MG63 (cell line): ENCODE results near the gene IMPA2. TPM values are rescaled to one million over a fixed set of nuclear protein-coding genes. Genes with fewer than 3 reads are reported as not detected.
A peak's percentile ranks its signal among the peaks of the same experiment; 100 is the strongest.
"Not testable (repeated sequence)": the region's sequence is repeated elsewhere in the genome, so short reads cannot be mapped to it uniquely, and the experiment has no call there.

Experiments used
- DNase-seq: peaks from one replicate; pipeline ENCODE4 v3.0.0-alpha.2; 2020
- H3K27me3 ChIP-seq: fragments of 250-450 bp; sonication (Bioruptor Pico); 2 replicates; pipeline ENCODE4 v1.5.1; 2020; ENCODE audit warnings: mild to moderate bottlenecking, moderate library complexity
- H3K36me3 ChIP-seq: fragments of 250-450 bp; sonication (Bioruptor Pico); 2 replicates; pipeline ENCODE4 v1.5.1; 2020; ENCODE audit warnings: mild to moderate bottlenecking, moderate library complexity
- H3K4me3 ChIP-seq: fragments of 250-450 bp; sonication (Bioruptor Pico); 2 replicates; pipeline ENCODE4 v1.5.1; 2020; ENCODE audit warnings: mild to moderate bottlenecking, moderate library complexity
- H3K9me3 ChIP-seq: fragments of 250-450 bp; sonication (Bioruptor Pico); 2 replicates; pipeline ENCODE4 v1.5.1; 2020; ENCODE audit warnings: mild to moderate bottlenecking, moderate library complexity
- total RNA-seq: library from RNA; depleted of rRNA; stranded (reverse); fragments of >200 nt; shearing (Covaris generic); gene quantifications from 2 replicates; pipeline ENCODE4 v1.2.3, GENCODE V29; 2014; ENCODE audit warnings: low replicate concordance

Gene IMPA2
- total RNA-seq, 1 experiment from 2014 or later: 90.8 TPM

DNA sequence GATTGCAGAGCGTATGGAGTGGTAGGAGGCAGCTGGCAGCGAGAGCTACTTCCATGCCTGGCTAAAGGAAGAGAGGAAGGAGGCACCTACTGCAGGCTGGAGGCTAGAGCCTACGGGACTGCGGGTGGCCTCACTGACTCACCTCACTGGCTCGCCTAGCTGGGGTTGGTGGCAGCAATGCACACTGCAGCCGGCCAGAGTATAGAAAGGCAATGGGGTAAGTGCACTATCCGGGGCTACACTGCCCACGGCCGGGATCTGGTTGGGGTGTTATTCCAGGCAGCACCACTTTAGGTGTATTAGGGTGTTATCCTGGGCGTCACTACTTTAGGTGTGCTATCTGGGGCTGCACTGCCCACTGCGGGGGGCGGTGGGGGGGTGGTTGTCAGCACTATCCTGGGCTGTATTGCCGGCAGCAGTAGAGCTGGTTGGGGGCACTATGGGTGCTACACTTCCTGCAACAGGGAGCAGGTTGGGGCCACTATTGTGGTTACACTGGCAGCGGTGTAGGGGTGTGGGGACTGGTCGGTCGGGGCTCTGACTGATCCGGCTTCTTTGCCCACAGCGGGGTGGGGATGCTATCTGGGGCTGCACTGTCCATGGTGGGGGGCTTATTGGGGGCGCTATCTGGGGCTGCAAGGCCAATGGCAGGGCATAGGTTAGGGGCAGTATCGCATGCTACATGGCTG is 79.0 kb downstream of the IMPA2 start:
- Histone ChIP-seq H3K9me3 (no peaks in the 10 kb centered on the region), H3K36me3 (no peaks in the 10 kb centered on the region), H3K4me3 (no peak overlapping the region), H3K27me3 (no peaks in the 10 kb centered on the region)
- DNase-seq: peak; percentile 55

DNA sequence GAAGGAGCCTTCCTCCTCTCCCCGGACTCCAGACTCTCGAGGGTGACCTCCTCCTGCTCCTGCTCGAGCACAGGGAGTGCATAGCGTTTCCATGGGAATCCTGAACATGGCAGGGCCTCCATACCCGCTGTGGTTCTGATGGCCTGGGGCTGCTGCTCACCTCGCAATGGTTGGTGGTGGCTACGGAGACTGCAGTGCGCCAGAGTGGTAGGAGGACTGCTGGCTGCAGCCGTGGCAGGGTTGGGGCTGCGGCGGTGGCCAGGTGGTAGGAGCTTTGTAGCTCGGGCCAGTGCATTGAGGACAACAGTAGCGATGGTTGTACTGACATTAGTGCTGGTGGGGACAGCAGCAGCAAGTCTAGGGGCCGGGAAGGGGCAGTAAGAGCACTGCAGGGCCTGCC is 80.4 kb downstream of the IMPA2 start:
- no peak overlapping the region for H3K4me3 ChIP-seq
- H3K27me3 ChIP-seq: no peaks in the 10 kb centered on the region
- DNase-seq: no peak
- H3K36me3 ChIP-seq: no peaks in the 10 kb centered on the region
- no peaks in the 10 kb centered on the region for H3K9me3 ChIP-seq

DNA sequence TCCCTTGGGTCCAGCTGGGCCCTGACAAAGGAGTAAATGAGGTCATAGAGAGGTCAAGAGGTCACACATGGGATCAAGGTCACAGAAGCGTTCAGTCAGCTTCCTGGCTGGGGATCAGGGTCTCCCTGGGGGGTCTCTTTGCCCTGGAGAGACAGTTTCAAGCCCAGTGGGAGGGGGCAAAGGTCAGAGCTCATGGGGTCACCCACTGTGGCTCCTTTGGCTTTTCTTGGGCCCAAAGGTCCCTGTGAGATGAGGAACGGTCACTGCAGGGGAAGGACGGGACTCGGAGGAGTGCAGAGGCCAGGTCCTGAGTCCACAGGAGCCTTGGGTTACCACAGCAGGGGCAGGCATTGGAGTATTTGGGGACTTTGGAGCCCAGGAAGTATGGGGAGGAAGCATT is 81.7 kb downstream of the IMPA2 start:
- no peak for DNase-seq
- H3K27me3 ChIP-seq: no peaks in the 10 kb centered on the region
- no peaks in the 10 kb centered on the region for H3K9me3 ChIP-seq
- H3K36me3 ChIP-seq: no peaks in the 10 kb centered on the region
- no peak overlapping the region for H3K4me3 ChIP-seq

DNA sequence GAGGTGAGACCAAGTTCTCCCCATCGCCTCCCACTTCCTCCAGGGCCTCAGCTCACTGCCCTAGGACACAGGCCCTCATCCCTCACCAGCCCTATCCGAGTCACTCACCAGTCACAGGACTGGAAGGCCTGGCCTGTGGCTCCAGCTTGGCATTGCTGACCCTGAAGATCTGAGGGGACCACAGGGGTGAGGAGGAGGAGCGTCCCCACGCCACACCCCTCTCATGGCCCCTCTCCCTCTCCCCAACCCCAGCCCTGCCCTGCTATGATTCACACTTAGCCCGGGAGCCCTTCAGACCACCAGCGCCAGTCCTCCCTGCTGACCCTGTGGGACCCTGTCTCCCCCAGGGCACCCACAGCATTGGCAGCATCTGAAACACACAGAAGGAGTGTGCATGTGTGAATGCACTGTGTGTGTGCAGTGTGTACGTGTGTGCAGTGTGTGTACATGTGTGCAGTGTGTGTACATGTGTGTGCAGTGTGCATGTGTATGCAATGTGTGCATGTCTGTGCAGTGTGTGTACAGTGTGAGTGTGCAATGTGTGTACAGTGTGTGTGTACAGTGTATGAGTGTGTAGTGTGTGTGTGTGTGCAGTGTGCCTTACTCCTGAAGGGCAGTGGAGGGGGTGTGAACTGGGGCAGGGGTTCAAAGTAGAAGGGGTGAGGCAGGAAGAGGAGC is 82.9 kb downstream of the IMPA2 start:
- Histone ChIP-seq H3K36me3 (no peaks in the 10 kb centered on the region), H3K27me3 (no peaks in the 10 kb centered on the region), H3K4me3 (no peak overlapping the region), H3K9me3 (no peaks in the 10 kb centered on the region)
- DNase-seq: no peak

DNA sequence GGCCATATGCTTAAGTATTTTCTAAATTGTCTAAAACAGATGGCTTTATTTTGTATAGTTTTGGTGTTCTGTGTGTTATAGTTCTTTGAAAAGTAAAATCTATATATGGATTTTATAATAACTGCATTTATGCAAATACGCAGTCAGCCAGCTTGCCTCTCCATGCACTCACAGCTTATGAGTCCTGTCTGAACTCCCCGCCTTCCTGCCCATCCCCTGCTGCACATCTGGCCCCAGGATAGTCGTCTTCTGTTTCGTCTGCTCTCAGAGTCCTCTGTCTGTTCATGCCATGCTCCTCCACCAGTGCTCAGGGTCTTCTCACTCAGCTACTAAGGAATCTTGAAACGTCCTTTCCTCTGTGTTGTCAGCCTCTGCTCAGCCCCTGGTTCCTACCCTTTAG is 84.1 kb downstream of the IMPA2 start:
- no peaks in the 10 kb centered on the region for H3K27me3 ChIP-seq
- H3K4me3 ChIP-seq: no peak overlapping the region
- H3K9me3 ChIP-seq: no peaks in the 10 kb centered on the region
- no peak for DNase-seq
- no peaks in the 10 kb centered on the region for H3K36me3 ChIP-seq

DNA sequence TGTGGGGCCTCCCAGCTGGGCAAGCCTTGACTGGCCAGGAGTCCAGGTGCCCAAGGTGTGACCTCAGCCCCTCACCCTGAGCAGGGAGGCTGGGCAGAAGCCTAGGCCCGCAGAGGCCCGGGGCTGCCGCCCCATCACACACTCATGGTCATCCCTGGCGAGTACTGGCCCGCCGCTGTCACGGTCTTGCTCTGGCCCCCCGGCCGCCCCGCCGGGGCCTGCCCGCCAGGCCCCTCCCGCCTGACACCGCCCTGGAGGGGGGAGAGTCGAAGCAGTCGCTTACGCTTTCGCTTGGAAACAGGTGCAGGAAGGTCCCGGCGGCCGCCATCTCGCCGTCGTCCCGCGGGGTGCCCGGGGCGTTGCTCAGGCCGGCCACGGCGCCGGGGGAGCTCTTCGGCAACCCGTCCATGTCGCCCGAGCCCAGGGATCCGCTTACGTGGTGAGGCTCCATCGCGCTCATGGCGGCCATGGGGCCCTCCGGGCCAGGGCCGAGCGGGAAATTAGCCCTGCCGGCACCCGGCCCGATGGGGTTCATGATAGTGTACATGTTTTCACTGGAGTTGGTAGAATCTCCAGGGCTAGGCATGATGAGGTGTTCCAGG is 85.7 kb downstream of the IMPA2 start:
- no peak overlapping the region for H3K4me3 ChIP-seq

DNA sequence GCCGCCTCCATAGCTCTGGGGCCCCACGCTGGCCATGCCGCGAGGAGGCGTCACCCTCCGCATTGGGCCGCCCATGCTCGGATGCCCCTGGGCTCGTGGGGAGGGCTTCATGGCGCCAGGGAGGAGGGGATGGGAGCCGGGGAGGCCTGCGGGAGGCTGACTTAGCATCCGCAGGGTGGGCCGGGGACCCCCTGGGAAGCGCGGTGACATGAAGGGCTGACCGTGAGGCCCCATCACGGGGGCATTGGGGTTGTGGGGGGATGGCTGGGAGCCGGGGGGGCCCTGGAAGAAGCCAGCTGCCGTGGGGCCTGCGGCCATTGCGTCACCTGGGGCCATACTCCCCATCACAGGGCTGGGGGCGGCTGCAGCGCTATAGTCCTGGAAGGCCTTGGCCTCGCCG is 86.4 kb downstream of the IMPA2 start:
- no peaks in the 10 kb centered on the region for H3K9me3 ChIP-seq
- H3K36me3 ChIP-seq: no peaks in the 10 kb centered on the region
- no peak for DNase-seq
- H3K4me3 ChIP-seq: no peak overlapping the region
- H3K27me3 ChIP-seq: no peaks in the 10 kb centered on the region

More for the DNA sequence above, 85.7 kb downstream of the IMPA2 start:
- Histone ChIP-seq H3K9me3 (no peaks in the 10 kb centered on the region), H3K36me3 (no peaks in the 10 kb centered on the region), H3K27me3 (no peaks in the 10 kb centered on the region)
- DNase-seq: no peak

DNA sequence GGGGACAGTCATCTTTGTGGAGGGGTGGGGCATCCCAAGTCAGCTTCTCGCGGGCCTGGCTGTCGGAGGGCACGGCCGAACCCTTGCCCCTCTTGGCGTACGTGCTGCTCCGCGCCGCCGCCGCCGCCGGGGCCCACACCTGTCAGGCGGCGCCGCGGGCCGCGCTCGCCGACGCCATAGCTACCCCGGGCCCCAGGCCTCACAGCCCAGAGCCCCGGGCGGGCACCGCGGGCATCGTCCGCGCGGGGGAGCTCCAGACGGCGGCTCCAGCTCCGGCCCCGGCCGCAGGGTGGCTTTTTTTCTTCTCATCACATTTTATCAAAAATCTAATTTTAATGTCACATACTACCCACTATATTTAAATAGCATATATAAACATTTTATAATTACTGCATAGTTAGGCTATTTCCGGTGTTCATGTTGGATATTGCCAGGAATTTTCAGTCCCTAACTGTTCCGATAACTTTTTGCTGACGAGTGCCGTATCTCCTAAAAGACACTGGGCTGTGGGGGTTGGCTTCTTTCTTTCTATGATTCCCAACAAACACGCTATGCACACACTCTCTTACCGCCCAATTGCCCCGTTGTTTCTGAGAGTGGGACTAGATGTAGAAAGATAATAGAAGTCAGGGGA is 87.1 kb downstream of the IMPA2 start:
- H3K36me3 ChIP-seq, H3K9me3 ChIP-seq, H3K27me3 ChIP-seq: not testable (repeated sequence)
- DNase-seq: peak; percentile 44
- H3K4me3 ChIP-seq: peak overlapping the region; percentile 38

DNA sequence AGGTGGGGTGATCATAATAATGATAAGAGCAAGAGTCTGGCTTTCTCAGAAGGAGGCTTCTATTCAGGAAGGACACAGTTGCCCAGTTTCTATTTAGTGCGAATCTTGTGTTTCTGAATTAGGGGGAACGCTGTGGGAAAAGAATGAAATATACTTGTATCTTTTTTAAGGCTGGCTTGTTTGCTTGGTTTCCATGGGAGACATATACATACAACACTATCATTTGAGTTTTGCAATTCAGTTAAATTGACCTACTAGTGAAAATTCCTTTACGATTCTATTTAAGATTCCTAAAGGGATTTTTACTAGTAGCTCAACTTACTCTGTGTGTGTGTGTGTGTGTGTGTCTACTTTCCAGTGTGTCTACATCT is 87.6 kb downstream of the IMPA2 start:
- peak overlapping the region; percentile 38 for H3K4me3 ChIP-seq
- DNase-seq: no peak
- no peaks in the 10 kb centered on the region for H3K36me3 ChIP-seq
- H3K9me3 ChIP-seq: no peaks in the 10 kb centered on the region
- H3K27me3 ChIP-seq: no peaks in the 10 kb centered on the region

DNA sequence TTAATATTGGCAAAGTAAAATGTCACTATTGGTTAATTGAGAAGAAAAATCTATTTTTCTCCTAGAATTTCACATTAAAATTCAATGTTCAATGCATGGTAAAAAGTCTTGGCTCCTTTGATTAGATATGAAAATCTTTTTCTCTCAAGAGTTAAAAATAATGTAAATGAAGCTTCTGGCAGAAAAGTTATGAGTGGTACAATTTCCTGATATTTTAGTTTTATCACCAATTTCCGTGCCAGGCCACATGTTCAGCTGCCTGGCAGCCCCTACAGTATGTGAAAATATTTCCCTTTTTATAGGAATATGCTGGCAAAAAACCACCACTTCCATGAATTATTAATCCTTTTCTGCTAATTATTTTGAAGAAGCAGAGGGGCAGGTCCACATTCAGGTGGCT is 89.8 kb downstream of the IMPA2 start:
- not testable (repeated sequence) for H3K36me3 ChIP-seq, H3K4me3 ChIP-seq, H3K9me3 ChIP-seq, H3K27me3 ChIP-seq, DNase-seq

DNA sequence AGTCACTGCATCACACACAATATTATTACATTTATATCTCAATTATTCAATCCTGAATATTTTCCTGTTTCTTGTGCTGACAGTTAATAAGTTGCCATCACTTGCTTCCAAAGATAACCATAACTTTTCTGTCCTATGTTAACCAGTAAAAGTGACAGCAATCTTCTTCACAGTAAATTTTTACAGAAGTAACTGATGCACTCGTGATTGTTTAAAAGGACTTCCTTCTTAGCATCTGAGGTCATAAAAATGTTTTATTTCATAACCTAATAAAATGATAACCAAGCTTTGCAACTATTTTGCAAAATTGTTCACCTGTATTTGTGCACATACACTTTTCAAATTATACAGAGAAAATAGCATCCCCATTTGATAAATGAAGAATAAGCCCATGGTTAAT is 91.7 kb downstream of the IMPA2 start:
- Histone ChIP-seq H3K36me3 (no peaks in the 10 kb centered on the region), H3K27me3 (no peaks in the 10 kb centered on the region), H3K4me3 (no peak overlapping the region), H3K9me3 (no peaks in the 10 kb centered on the region)
- no peak for DNase-seq

DNA sequence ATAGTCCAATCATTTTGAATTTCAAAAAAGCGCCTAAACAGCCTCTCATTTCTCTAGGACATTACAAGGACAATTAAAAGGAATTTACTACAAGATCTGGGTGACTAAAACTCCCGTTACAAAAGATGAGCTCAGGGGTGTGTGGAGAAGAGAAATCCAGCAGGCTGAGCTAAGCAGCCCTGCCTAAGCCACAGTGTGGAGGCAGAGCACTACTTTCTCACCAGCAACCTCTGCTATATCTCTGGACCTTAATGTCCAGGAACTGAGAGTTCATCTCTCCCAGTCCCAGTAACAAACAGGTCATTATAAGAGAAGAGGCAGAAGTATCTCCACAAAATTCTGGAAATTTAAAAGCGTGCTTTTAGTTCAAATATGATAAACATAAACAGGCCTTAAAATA is 93.4 kb downstream of the IMPA2 start:
- H3K9me3 ChIP-seq: no peaks in the 10 kb centered on the region
- H3K27me3 ChIP-seq: no peaks in the 10 kb centered on the region
- no peak overlapping the region for H3K4me3 ChIP-seq
- DNase-seq: no peak
- no peaks in the 10 kb centered on the region for H3K36me3 ChIP-seq

DNA sequence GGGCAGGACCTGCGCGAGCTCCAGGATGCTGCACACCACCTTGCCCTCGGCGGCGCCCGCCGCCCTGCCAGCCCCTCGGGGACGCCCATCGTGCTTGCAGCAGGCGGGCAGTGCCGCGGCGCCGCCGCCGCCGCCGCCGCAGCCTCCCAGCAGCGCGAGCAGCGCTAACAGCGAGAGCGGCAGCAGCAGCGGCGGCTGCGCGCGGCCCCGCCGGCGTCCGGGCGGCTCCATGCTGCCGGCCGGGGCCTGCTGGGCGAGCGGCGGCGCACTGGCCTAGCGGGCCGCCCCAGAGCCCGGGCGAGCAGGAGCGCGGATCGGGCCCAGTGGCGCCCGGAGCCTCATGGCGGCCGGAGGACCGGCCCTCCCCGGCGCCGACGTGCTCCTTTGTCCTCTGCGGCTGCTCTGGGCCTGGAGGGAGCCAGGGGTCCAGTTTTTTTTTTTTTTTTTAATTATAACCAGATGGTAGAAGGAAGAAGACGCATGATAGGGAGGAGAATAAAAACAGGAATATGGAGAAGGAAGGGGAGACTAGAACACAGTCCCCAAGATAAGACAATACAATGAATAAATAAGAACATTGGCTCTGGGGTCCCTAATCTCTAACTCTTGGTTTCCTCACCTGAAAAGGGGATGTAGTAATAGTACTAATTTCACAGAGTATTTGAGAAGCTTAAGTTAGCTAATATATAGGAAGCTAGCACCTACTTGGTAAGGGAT is 95.3 kb downstream of the IMPA2 start:
- DNase-seq: peak; percentile 19
- Histone ChIP-seq H3K4me3 (no peak overlapping the region), H3K9me3 (no peaks in the 10 kb centered on the region), H3K27me3 (no peaks in the 10 kb centered on the region), H3K36me3 (no peaks in the 10 kb centered on the region)

DNA sequence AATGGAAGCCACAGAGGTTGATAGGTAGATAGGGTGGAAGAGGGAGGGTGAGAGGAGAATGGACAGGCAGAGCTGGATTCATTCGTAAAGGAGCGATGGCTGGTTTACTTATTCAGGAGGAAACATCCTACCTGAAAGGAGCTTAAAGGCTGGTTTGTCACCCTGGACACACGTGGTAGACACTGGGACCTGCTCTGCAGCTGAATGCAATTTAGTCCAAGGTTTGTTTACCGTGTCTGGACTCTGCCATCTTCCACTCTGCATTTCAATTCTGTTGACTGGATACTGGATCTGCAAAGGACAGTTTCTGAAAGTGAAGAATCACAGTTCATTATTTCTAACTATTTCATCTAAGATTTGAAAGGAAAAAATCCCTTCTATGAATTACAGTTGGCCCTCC is 96.7 kb downstream of the IMPA2 start:
- not testable (repeated sequence) for H3K36me3 ChIP-seq, DNase-seq, H3K27me3 ChIP-seq, H3K4me3 ChIP-seq, H3K9me3 ChIP-seq

DNA sequence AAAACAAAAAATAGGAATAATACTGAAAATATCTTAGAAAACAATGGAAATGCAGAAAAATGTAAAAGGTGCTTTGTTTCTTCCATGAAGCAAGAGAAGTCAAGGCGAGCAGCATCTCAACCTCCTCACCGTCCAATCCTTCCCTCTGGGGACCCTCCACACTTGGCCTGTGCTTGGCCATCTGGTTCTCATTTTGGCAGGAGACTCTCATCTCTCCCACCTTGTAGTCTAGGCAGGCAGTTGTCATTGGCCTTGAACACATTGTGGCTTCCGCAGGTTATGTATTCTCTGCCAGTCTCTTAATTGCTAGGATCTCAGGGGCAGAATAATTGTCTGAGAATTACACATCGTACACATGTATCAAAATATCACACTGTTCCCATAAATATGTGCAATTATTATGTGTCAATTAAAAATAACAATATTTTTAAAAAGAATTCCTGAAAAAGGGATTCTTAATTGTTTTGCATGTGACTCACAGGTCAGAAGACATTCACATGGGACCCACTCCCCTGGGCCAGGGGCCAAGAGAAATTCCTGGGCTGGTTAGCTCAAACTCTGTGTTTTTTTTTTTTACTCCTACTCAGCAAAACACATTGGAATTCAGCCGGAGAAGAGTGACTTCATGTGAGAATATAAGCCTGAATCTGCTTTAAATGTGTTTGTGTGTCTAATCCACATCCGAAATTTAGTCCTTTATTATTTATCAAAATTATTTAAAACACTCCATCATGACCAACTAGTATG is 98.4 kb downstream of the IMPA2 start:
- peak; percentile 57 for DNase-seq
- H3K36me3 ChIP-seq: no peaks in the 10 kb centered on the region
- no peaks in the 10 kb centered on the region for H3K27me3 ChIP-seq
- no peak overlapping the region for H3K4me3 ChIP-seq
- no peaks in the 10 kb centered on the region for H3K9me3 ChIP-seq
